MG63 (cell line): ENCODE data around the gene NPC1. TPM values are rescaled to one million over a fixed set of nuclear protein-coding genes. Genes with fewer than 3 reads are reported as not detected.
"Not testable (repeated sequence)": the region's sequence is repeated elsewhere in the genome, so short reads cannot be mapped to it uniquely, and the experiment has no call there.

Experiments
- DNase-seq: peaks from one replicate; pipeline ENCODE4 v3.0.0-alpha.2; 2020
- H3K27me3 ChIP-seq: fragments of 250-450 bp; sonication (Bioruptor Pico); 2 replicates; pipeline ENCODE4 v1.5.1; 2020; ENCODE audit warnings: mild to moderate bottlenecking, moderate library complexity
- H3K36me3 ChIP-seq: fragments of 250-450 bp; sonication (Bioruptor Pico); 2 replicates; pipeline ENCODE4 v1.5.1; 2020; ENCODE audit warnings: mild to moderate bottlenecking, moderate library complexity
- H3K4me3 ChIP-seq: fragments of 250-450 bp; sonication (Bioruptor Pico); 2 replicates; pipeline ENCODE4 v1.5.1; 2020; ENCODE audit warnings: mild to moderate bottlenecking, moderate library complexity
- H3K9me3 ChIP-seq: fragments of 250-450 bp; sonication (Bioruptor Pico); 2 replicates; pipeline ENCODE4 v1.5.1; 2020; ENCODE audit warnings: mild to moderate bottlenecking, moderate library complexity
- total RNA-seq: library from RNA; depleted of rRNA; stranded (reverse); fragments of >200 nt; shearing (Covaris generic); gene quantifications from 2 replicates; pipeline ENCODE4 v1.2.3, GENCODE V29; 2014; ENCODE audit warnings: low replicate concordance

NPC1 gene
- total RNA-seq, 1 experiment from 2014 or later, result 8.5 TPM

GRCh38 chr18:23614891-23615290 is 28.6 kb upstream of the NPC1 start:
- Histone ChIP-seq H3K4me3 (no peak overlapping the region), H3K36me3 (peaks cover 2% of the 10 kb centered on the region; the same call in 1 of the 2 replicates), H3K27me3 (no peaks in the 10 kb centered on the region), H3K9me3 (no peaks in the 10 kb centered on the region)
- no peak for DNase-seq

GRCh38 chr18:23614413-23614812 is 28.1 kb upstream of the NPC1 start:
- Histone ChIP-seq H3K4me3 (no peak overlapping the region), H3K27me3 (no peaks in the 10 kb centered on the region), H3K36me3 (peaks cover 2% of the 10 kb centered on the region), H3K9me3 (no peaks in the 10 kb centered on the region)
- no peak for DNase-seq

- not testable (repeated sequence) for H3K9me3 ChIP-seq, H3K4me3 ChIP-seq, H3K27me3 ChIP-seq, H3K36me3 ChIP-seq, DNase-seq
Observed at GRCh38 chr18:23613091-23613475, 26.8 kb upstream of the NPC1 start.

- Histone ChIP-seq H3K27me3 (no peaks in the 10 kb centered on the region), H3K4me3 (no peak overlapping the region), H3K9me3 (no peaks in the 10 kb centered on the region), H3K36me3 (peaks cover 5% of the 10 kb centered on the region)
- DNase-seq, result no peak
Observed at GRCh38 chr18:23612434-23613090, 26.3 kb upstream of the NPC1 start.

- peaks cover 5% of the 10 kb centered on the region for H3K36me3 ChIP-seq
- no peak for DNase-seq
- no peak overlapping the region for H3K4me3 ChIP-seq
- no peaks in the 10 kb centered on the region for H3K27me3 ChIP-seq
- no peaks in the 10 kb centered on the region for H3K9me3 ChIP-seq
Observed at GRCh38 chr18:23609390-23610023, 23.2 kb upstream of the NPC1 start.

- Histone ChIP-seq H3K36me3 (peaks cover 5% of the 10 kb centered on the region), H3K27me3 (no peaks in the 10 kb centered on the region), H3K4me3 (no peak overlapping the region), H3K9me3 (no peaks in the 10 kb centered on the region)
- DNase-seq, result no peak
Observed at GRCh38 chr18:23608211-23608610, 21.9 kb upstream of the NPC1 start.

- H3K9me3 ChIP-seq, result no peaks in the 10 kb centered on the region
- no peak overlapping the region for H3K4me3 ChIP-seq
- H3K36me3 ChIP-seq, result peaks cover 3% of the 10 kb centered on the region
- no peak for DNase-seq
- no peaks in the 10 kb centered on the region for H3K27me3 ChIP-seq
Observed at GRCh38 chr18:23605941-23606340, 19.6 kb upstream of the NPC1 start.

GRCh38 chr18:23599809-23600208 is 13.5 kb upstream of the NPC1 start:
- Histone ChIP-seq H3K9me3 (no peaks in the 10 kb centered on the region), H3K27me3 (no peaks in the 10 kb centered on the region), H3K4me3 (no peak overlapping the region), H3K36me3 (no peaks in the 10 kb centered on the region)
- DNase-seq, result no peak

- H3K9me3 ChIP-seq, result no peaks in the 10 kb centered on the region
- DNase-seq, result no peak
Observed at GRCh38 chr18:23596183-23596582, 9.9 kb upstream of the NPC1 start.

GRCh38 chr18:23595591-23595990 is 9.3 kb upstream of the NPC1 start:
- no peaks in the 10 kb centered on the region for H3K27me3 ChIP-seq
- no peaks in the 10 kb centered on the region for H3K36me3 ChIP-seq
- no peak for DNase-seq
- H3K9me3 ChIP-seq, result no peaks in the 10 kb centered on the region
- H3K4me3 ChIP-seq, result no peak overlapping the region

More at GRCh38 chr18:23596183-23596582, 9.9 kb upstream of the NPC1 start:
- Histone ChIP-seq H3K27me3 (no peaks in the 10 kb centered on the region), H3K36me3 (no peaks in the 10 kb centered on the region), H3K4me3 (no peak overlapping the region)

- Histone ChIP-seq H3K36me3 (no peaks in the 10 kb centered on the region), H3K9me3 (no peaks in the 10 kb centered on the region), H3K4me3 (no peak overlapping the region), H3K27me3 (no peaks in the 10 kb centered on the region)
- peak; percentile 27 for DNase-seq
Observed at GRCh38 chr18:23593720-23594119, 7.4 kb upstream of the NPC1 start.

- no peaks in the 10 kb centered on the region for H3K27me3 ChIP-seq
- DNase-seq, result no peak
- H3K9me3 ChIP-seq, result no peaks in the 10 kb centered on the region
Observed at GRCh38 chr18:23592911-23593310, 6.6 kb upstream of the NPC1 start.

GRCh38 chr18:23591011-23591410 is 4.7 kb upstream of the NPC1 start:
- Histone ChIP-seq H3K27me3 (no peaks in the 10 kb centered on the region), H3K4me3 (no peak overlapping the region), H3K9me3 (no peaks in the 10 kb centered on the region), H3K36me3 (no peaks in the 10 kb centered on the region)
- DNase-seq, result no peak

More at GRCh38 chr18:23592911-23593310, 6.6 kb upstream of the NPC1 start:
- Histone ChIP-seq H3K36me3 (no peaks in the 10 kb centered on the region), H3K4me3 (no peak overlapping the region)

- Histone ChIP-seq H3K9me3 (no peaks in the 10 kb centered on the region), H3K36me3 (no peaks in the 10 kb centered on the region), H3K4me3 (no peak overlapping the region), H3K27me3 (no peaks in the 10 kb centered on the region)
- DNase-seq, result peak; percentile 65
Observed at GRCh38 chr18:23588836-23589560, 2.7 kb upstream of the NPC1 start.

- Histone ChIP-seq H3K27me3 (no peaks in the 10 kb centered on the region), H3K9me3 (no peaks in the 10 kb centered on the region), H3K4me3 (peak overlapping the region; percentile 74), H3K36me3 (no peaks in the 10 kb centered on the region; the same call in 1 of the 2 replicates)
- DNase-seq, result no peak
Observed at GRCh38 chr18:23587220-23587642, 925 bp upstream of the NPC1 start.

GRCh38 chr18:23585897-23586248 is 433 bp downstream of the NPC1 start:
- H3K9me3 ChIP-seq, result no peaks in the 10 kb centered on the region
- peak overlapping the region; percentile 74 for H3K4me3 ChIP-seq
- no peaks in the 10 kb centered on the region for H3K27me3 ChIP-seq
- no peak for DNase-seq
- H3K36me3 ChIP-seq, result no peaks in the 10 kb centered on the region; the same call in 1 of the 2 replicates

- Histone ChIP-seq H3K36me3 (peaks cover 3% of the 10 kb centered on the region; the same call in 1 of the 2 replicates), H3K4me3 (peak overlapping the region; percentile 74)
- no peak for DNase-seq
Observed at GRCh38 chr18:23585007-23585871, 1.1 kb downstream of the NPC1 start.

More at GRCh38 chr18:23585007-23585871, 1.1 kb downstream of the NPC1 start:
- Histone ChIP-seq H3K9me3 (no peaks in the 10 kb centered on the region), H3K27me3 (no peaks in the 10 kb centered on the region)
